Hepatocyte (in vitro differentiated cells): ENCODE results near the gene PARVG. TPM values are rescaled to one million over a fixed set of nuclear protein-coding genes. Genes with fewer than 3 reads are reported as not detected.

Experiments
- DNase-seq: peaks from one replicate; pipeline ENCODE4 v3.0.0-alpha.2; 2016; ENCODE audit warnings: low spot score
- H2AFZ ChIP-seq: fragments of 200-600 bp; sonication (generic); 2 replicates; pipeline ENCODE4 v1.6.0; 2016; ENCODE audit warnings: antibody characterized with exemption, mild to moderate bottlenecking
- H3K27ac ChIP-seq: fragments of 200-600 bp; sonication (generic); 2 replicates; pipeline ENCODE4 v1.5.1; 2016; ENCODE audit warnings: mild to moderate bottlenecking
- H3K27me3 ChIP-seq: fragments of 200-600 bp; sonication (generic); 2 replicates; pipeline ENCODE4 v1.6.1; 2016
- H3K36me3 ChIP-seq: fragments of 200-600 bp; sonication (generic); replicated peaks from 2 replicates; pipeline ENCODE4 v1.5.1; 2016; ENCODE audit warnings: low read depth; ENCODE audit not compliant: insufficient read depth
- H3K4me1 ChIP-seq: fragments of 200-600 bp; sonication (generic); 2 replicates; pipeline ENCODE4 v1.5.1; 2016; ENCODE audit warnings: mild to moderate bottlenecking, moderate library complexity; ENCODE audit not compliant: insufficient read depth
- H3K4me2 ChIP-seq: fragments of 200-600 bp; sonication (generic); 2 replicates; pipeline ENCODE4 v1.6.0; 2016
- H3K4me3 ChIP-seq: fragments of 200-600 bp; sonication (generic); 2 replicates; pipeline ENCODE4 v1.5.1; 2016; ENCODE audit warnings: mild to moderate bottlenecking
- H3K79me2 ChIP-seq: fragments of 200-600 bp; sonication (generic); 2 replicates; pipeline ENCODE4 v1.6.0; 2017; ENCODE audit warnings: mild to moderate bottlenecking
- H3K9me2 ChIP-seq: fragments of 200-600 bp; sonication (generic); replicated peaks from 2 replicates; pipeline ENCODE4 v1.6.0; 2017; ENCODE audit warnings: mild to moderate bottlenecking; ENCODE audit not compliant: insufficient read depth
- H3K9me3 ChIP-seq: fragments of 200-600 bp; sonication (generic); 2 replicates; pipeline ENCODE4 v1.5.1; 2016; ENCODE audit warnings: low read depth, mild to moderate bottlenecking
- H4K20me1 ChIP-seq: fragments of 200-600 bp; sonication (generic); 2 replicates; pipeline ENCODE4 v1.6.0; 2016; ENCODE audit warnings: mild to moderate bottlenecking; ENCODE audit not compliant: insufficient read depth, poor library complexity, severe bottlenecking
- CTCF ChIP-seq: fragments of 200-600 bp; sonication (generic); IDR thresholded peaks from 2 replicates; pipeline ENCODE4 v1.5.1; 2016; ENCODE audit warnings: antibody characterized with exemption, mild to moderate bottlenecking; ENCODE audit not compliant: poor library complexity
- EZH2 ChIP-seq: fragments of 200-600 bp; sonication (generic); IDR thresholded peaks from 2 replicates; pipeline ENCODE4 v1.6.1; 2016; ENCODE audit warnings: antibody characterized with exemption, mild to moderate bottlenecking, borderline replicate concordance
- EZH2phosphoT487 ChIP-seq: fragments of 200-600 bp; sonication (generic); IDR thresholded peaks from one replicate; pipeline ENCODE4 v1.6.1; 2018; ENCODE audit warnings: antibody characterized with exemption, mild to moderate bottlenecking, low read depth, moderate library complexity; ENCODE audit not compliant: unreplicated experiment, severe bottlenecking
- WGBS: methylation state at CpG from one replicate; pipeline ENCODE4 v1.1.6; 2016; ENCODE audit warnings: low lambda C conversion rate; ENCODE audit errors: missing lambda C conversion rate; 5-methylcytosine and 5-hydroxymethylcytosine counted together
- polyA plus RNA-seq: library from polyadenylated mRNA; unstranded; fragments of >200 nt; fragmentation: Nextera tagmentation; extraction: Ambion mirVana; gene quantifications from 2 replicates; pipeline ENCODE4 v1.2.1, GENCODE V29; 2016
- total RNA-seq: library from RNA; depleted of rRNA; stranded (reverse); fragments of >200 nt; gene quantifications from 2 replicates; pipeline ENCODE4 v1.2.3, GENCODE V29; 2014

The PARVG gene
- total and polyA plus RNA-seq, 2 experiments from 2014 or later, result 0.77 to 1.00 TPM

- no peak overlapping the region for H3K27ac ChIP-seq
- H3K9me2 ChIP-seq, result no peaks in the 10 kb centered on the region
- H3K36me3 ChIP-seq, result no peaks in the 10 kb centered on the region
- H3K27me3 ChIP-seq, result no peaks in the 10 kb centered on the region
- H4K20me1 ChIP-seq, result no peaks in the 10 kb centered on the region
- no peak overlapping the region for H3K4me2 ChIP-seq
- no peaks in the 10 kb centered on the region for H3K79me2 ChIP-seq
- H2AFZ ChIP-seq, result no peak overlapping the region
- H3K4me1 ChIP-seq, result no peaks in the 10 kb centered on the region
- H3K4me3 ChIP-seq, result no peak overlapping the region
- no peak for DNase-seq
- H3K9me3 ChIP-seq, result no peaks in the 10 kb centered on the region
- TF ChIP-seq CTCF, result no peak
- TF ChIP-seq EZH2phosphoT487, result no peak
- TF ChIP-seq EZH2, result no peak
- 74% methylated on average over 23 of the region's 23 CpGs for WGBS
Measured at GRCh38 chr22:44220727-44221680, 40.3 kb downstream of the PARVG start.

GRCh38 chr22:44221710-44222475 lies 41.2 kb downstream of the PARVG start:
- no peak for DNase-seq
- no peaks in the 10 kb centered on the region for H3K27me3 ChIP-seq
- H4K20me1 ChIP-seq, result no peaks in the 10 kb centered on the region
- no peak overlapping the region for H3K27ac ChIP-seq
- no peaks in the 10 kb centered on the region for H3K4me1 ChIP-seq
- 97% methylated on average over 11 of the region's 11 CpGs for WGBS
- no peak overlapping the region for H3K4me2 ChIP-seq
- H3K4me3 ChIP-seq, result no peak overlapping the region
- H3K79me2 ChIP-seq, result no peaks in the 10 kb centered on the region
- H3K9me2 ChIP-seq, result no peaks in the 10 kb centered on the region
- H2AFZ ChIP-seq, result no peak overlapping the region
- no peaks in the 10 kb centered on the region for H3K9me3 ChIP-seq
- TF ChIP-seq EZH2, result no peak
- no peak for TF ChIP-seq EZH2phosphoT487
- TF ChIP-seq CTCF, result no peak
- no peaks in the 10 kb centered on the region for H3K36me3 ChIP-seq

GRCh38 chr22:44224166-44224565 lies 43.4 kb downstream of the PARVG start:
- H3K9me3 ChIP-seq, result no peaks in the 10 kb centered on the region
- no peak overlapping the region for H3K4me2 ChIP-seq
- TF ChIP-seq EZH2phosphoT487 (no peak), EZH2 (no peak), CTCF (no peak)
- H3K4me1 ChIP-seq, result no peaks in the 10 kb centered on the region
- no peak for DNase-seq
- no peaks in the 10 kb centered on the region for H3K79me2 ChIP-seq
- WGBS, result 74% methylated on average over 12 of the region's 12 CpGs
- H3K27ac ChIP-seq, result no peak overlapping the region
- no peaks in the 10 kb centered on the region for H3K36me3 ChIP-seq
- no peaks in the 10 kb centered on the region for H3K9me2 ChIP-seq
- no peak overlapping the region for H2AFZ ChIP-seq
- no peak overlapping the region for H3K4me3 ChIP-seq
- H4K20me1 ChIP-seq, result no peaks in the 10 kb centered on the region
- H3K27me3 ChIP-seq, result no peaks in the 10 kb centered on the region
